ENCODE results near the gene CLIC3. TPM values are rescaled to one million over a fixed set of nuclear protein-coding genes. Genes with fewer than 3 reads are reported as not detected.

CLIC3 gene
- total RNA-seq, 1 donor from 2014 or later, result 0.39 TPM

DNA sequence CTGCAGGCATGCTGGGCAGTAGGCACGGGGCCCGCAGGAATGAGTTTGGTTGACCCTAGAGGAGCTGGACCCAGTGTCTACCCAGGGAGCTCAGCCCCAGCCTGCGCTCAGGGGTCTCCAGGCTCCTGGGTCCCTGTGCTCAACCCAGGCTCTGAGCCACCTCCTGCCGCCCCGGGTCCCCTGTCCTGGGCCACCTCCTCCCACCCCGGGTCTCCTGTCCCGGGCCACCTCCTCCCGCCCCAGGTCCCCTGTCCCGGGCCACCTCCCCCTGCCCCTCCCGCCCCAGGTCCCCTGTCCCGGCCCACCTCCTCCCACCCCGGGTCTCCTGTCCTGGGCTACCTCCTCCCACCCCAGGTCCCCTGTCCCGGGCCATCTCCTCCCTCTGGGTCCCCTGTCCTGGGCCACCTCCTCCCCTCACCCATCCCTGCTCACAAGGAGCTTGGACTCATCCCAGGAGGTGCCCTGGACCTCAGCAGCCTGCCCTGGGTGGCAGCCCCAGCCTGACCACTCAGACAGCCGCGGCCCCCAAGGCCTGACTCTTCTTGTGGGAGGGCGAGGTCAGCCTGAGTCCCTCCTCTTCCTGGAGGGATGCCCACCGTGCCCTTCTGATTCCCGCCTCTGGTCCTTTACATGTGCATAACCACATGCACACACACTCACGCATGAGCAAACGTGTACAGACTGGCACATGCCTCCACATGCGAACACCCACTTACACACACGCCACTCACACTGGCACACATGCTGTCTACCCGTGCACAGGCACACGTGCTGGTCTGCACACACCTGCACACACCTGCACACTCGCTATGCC is 41.9 kb downstream of the CLIC3 start:
- H3K4me2 ChIP-seq (ENCODE audit: low read length), result no peak overlapping the region
- no peaks in the 10 kb centered on the region for H3K79me2 ChIP-seq (ENCODE audit: insufficient read depth, low read length)
- no peaks in the 10 kb centered on the region for H3K36me3 ChIP-seq (ENCODE audit: insufficient read depth, low read length)
- H3K4me1 ChIP-seq (ENCODE audit: insufficient read depth, low read length), result peaks cover 7% of the 10 kb centered on the region
- Mint-ChIP-seq H3K27me3 (ENCODE audit: low read depth, unreplicated experiment) (peaks cover 12% of the 10 kb centered on the region), H3K27ac (ENCODE audit: unreplicated experiment) (no peak overlapping the region), H3K36me3 (ENCODE audit: low read depth, unreplicated experiment) (no peaks in the 10 kb centered on the region), H3K4me3 (ENCODE audit: unreplicated experiment) (no peak overlapping the region), H3K4me1 (ENCODE audit: low read depth, unreplicated experiment) (no peaks in the 10 kb centered on the region), H3K9me3 (ENCODE audit: unreplicated experiment) (peaks cover 3% of the 10 kb centered on the region)
- H3K27me3 ChIP-seq (ENCODE audit: insufficient read depth, low read length), result no peaks in the 10 kb centered on the region
- H3K9me3 ChIP-seq (ENCODE audit: insufficient read depth, low read depth, low read length), result no peaks in the 10 kb centered on the region
- no peak overlapping the region for H3K9ac ChIP-seq (ENCODE audit: low read length)
- H3K27ac ChIP-seq (ENCODE audit: low read depth, low read length), result no peak overlapping the region
- H4K20me1 ChIP-seq (ENCODE audit: insufficient read depth, low read length), result no peaks in the 10 kb centered on the region
- FAIRE-seq, result no peak
- TF ChIP-seq, protein P1, sequence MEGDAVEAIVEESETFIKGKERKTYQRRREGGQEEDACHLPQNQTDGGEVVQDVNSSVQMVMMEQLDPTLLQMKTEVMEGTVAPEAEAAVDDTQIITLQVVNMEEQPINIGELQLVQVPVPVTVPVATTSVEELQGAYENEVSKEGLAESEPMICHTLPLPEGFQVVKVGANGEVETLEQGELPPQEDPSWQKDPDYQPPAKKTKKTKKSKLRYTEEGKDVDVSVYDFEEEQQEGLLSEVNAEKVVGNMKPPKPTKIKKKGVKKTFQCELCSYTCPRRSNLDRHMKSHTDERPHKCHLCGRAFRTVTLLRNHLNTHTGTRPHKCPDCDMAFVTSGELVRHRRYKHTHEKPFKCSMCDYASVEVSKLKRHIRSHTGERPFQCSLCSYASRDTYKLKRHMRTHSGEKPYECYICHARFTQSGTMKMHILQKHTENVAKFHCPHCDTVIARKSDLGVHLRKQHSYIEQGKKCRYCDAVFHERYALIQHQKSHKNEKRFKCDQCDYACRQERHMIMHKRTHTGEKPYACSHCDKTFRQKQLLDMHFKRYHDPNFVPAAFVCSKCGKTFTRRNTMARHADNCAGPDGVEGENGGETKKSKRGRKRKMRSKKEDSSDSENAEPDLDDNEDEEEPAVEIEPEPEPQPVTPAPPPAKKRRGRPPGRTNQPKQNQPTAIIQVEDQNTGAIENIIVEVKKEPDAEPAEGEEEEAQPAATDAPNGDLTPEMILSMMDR (IDR thresholded peaks at IDR 0.05; ENCODE audit: insufficient read depth, low read depth, low read length), result no peak
- no peak for TF ChIP-seq EZH2 (IDR thresholded peaks at IDR 0.05; ENCODE audit: insufficient read depth, low read length)
- no peak overlapping the region for H3K4me3 ChIP-seq (ENCODE audit: insufficient read depth, low read depth, low read length)
- DNase-seq (ENCODE audit: low read depth), result no peak
- no peak overlapping the region for H2AFZ ChIP-seq (ENCODE audit: low read depth, low read length)

- TF ChIP-seq, protein P1 (IDR thresholded peaks at IDR 0.05; ENCODE audit: insufficient read depth, low read depth, low read length), result no peak
- TF ChIP-seq EZH2 (IDR thresholded peaks at IDR 0.05; ENCODE audit: insufficient read depth, low read length), result no peak
- Histone ChIP-seq H3K27ac (ENCODE audit: low read depth, low read length) (no peak overlapping the region), H3K79me2 (ENCODE audit: insufficient read depth, low read length) (no peaks in the 10 kb centered on the region), H3K4me2 (ENCODE audit: low read length) (no peak overlapping the region), H3K4me1 (ENCODE audit: insufficient read depth, low read length) (peaks cover 7% of the 10 kb centered on the region), H4K20me1 (ENCODE audit: insufficient read depth, low read length) (no peaks in the 10 kb centered on the region), H3K36me3 (ENCODE audit: insufficient read depth, low read length) (no peaks in the 10 kb centered on the region), H2AFZ (ENCODE audit: low read depth, low read length) (no peak overlapping the region), H3K4me3 (ENCODE audit: insufficient read depth, low read depth, low read length) (no peak overlapping the region), H3K27me3 (ENCODE audit: insufficient read depth, low read length) (no peaks in the 10 kb centered on the region), H3K9me3 (ENCODE audit: insufficient read depth, low read depth, low read length) (no peaks in the 10 kb centered on the region), H3K9ac (ENCODE audit: low read length) (no peak overlapping the region)
- no peak overlapping the region for H3K4me3 Mint-ChIP-seq (ENCODE audit: unreplicated experiment)
- peaks cover 3% of the 10 kb centered on the region for H3K9me3 Mint-ChIP-seq (ENCODE audit: unreplicated experiment)
- H3K36me3 Mint-ChIP-seq (ENCODE audit: low read depth, unreplicated experiment), result no peaks in the 10 kb centered on the region
- H3K4me1 Mint-ChIP-seq (ENCODE audit: low read depth, unreplicated experiment), result no peaks in the 10 kb centered on the region
- H3K27me3 Mint-ChIP-seq (ENCODE audit: low read depth, unreplicated experiment), result peaks cover 12% of the 10 kb centered on the region
- no peak overlapping the region for H3K27ac Mint-ChIP-seq (ENCODE audit: unreplicated experiment)
- no peak for FAIRE-seq
- DNase-seq (ENCODE audit: low read depth), result no peak
Observed at GRCh38 chr9:136953771-136954269, 42.5 kb downstream of the CLIC3 start.
